GM12892 (cell line): ENCODE data around the gene PTPRU.

ENCODE experiments used
- POLR2A ChIP-seq: IDR thresholded peaks from 2 replicates; pipeline ENCODE4 v1.6.1; 2011; ENCODE audit warnings: low read depth, low read length, control low read depth
- POLR2AphosphoS5 ChIP-seq: IDR thresholded peaks from 2 replicates; pipeline ENCODE4 v1.6.1; 2011; ENCODE audit warnings: low read depth, low read length, control low read depth
- TAF1 ChIP-seq: IDR thresholded peaks from 2 replicates; pipeline ENCODE4 v1.6.1; 2011; ENCODE audit warnings: low read depth, mild to moderate bottlenecking, control low read depth, low read length, borderline replicate concordance

- TF ChIP-seq POLR2AphosphoS5 (no peak), POLR2A (no peak), TAF1 (no peak)
Observed at GRCh38 chr1:29222686-29223085, 13.6 kb upstream of the PTPRU start.
